CD4-positive, alpha-beta T cell treated with Interferon alpha-2 for 1 hour (primary cell): ENCODE measurements around the gene PCED1A.
"Not testable (repeated sequence)": the region's sequence is repeated elsewhere in the genome, so short reads cannot be mapped to it uniquely, and the experiment has no call there.

Experiments
- DNase-seq, 2 donors: peaks; one replicate each; pipeline ENCODE4 v3.0.0-alpha.2; 2020 to 2022

Gene PCED1A

DNA sequence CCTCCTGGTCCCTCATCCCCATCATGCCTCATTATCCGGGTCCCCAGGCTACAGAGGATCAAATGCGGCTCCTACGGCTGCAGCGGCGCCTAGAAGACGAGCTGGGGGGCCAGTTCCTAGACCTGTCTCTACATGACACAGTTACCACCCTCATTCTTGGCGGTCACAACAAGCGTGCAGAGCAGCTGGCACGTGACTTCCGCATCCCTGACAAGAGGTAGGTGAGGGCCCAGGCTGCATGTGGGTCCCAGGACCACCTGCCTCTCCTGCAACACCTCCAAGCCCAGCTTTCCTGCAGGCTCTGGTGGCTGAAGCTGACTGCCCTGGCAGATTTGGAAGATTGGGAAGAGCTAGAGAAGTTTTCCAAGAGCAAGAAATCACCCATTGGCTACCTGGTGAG, 24.6 kb upstream of the PCED1A start:
- DNase-seq = no peak

DNA sequence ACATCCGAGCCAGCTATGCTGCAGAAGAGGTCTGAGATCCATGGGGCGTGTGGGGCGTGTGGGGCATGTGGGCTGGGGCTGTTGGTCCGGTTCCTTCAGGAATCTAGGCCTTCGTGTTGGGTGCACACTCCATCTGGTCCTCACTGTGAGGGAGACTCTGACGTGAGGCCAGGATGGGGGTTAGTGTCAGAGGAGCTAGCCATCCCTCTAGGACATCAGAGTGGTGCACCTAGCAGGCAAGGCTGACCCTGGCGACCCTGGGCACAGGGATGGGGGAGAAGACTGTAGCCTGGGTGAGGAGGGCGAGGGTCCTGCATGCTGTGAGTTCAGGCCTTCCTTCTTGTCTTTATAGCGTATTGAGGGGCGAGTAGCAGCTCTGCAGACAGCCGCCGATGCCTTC, 24.2 kb upstream of the PCED1A start:
- DNase-seq = no peak

DNA sequence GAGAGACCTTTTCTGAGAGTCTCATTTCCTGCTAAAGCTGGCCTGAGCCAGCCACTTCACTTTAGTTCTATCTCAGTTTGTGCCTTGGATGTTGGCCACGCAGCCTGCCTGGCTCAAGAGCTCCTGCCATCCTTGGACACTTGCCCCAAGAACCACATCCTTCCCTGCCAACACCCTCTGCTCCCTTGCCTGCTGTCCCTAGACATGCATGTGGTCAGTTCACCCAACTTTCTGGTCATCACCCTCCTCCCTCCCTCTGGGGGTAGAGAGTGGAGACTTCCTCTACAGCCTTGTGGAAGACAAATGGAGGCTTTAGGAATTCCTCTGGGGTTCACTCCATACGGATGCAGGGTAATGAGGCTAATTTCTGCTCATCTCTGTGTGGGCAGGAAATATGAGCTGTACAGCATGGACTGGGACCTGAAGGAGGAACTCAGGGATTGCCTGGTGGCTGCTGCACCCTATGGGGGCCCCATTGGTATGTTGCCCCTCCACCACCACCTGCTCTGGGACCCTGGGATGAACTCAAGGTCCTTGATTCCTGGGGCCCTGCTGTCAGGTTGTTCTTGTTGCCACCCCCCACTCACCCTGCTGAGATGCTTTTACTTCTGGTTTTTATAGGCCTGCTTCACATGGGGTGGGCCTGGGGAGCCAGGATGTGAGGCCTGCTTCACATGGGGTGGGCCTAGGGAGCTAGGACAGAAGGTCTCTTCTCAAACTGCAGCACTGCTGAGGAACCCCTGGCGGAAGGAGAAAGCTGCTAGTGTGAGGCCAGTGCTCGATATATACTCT, 19.1 kb upstream of the PCED1A start:
- no peak for DNase-seq

DNA sequence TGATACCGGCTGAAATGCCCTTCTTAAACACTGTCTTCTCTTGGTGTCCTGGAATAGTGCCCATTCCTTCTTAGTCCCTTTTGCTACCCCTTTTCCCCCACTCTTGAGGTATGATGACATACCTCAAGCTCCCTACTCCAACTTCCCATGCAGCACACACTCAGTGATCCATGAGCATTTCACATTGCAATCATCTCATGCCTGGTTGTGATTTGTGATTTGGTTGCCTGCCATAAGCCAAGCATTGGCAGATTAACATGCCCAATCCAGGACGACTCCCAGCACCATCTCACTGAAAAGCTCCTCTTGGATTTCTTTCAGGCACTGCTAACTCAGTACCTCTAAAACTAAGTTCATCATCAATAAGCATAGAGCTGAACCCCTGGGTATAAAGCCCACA, 18.1 kb upstream of the PCED1A start:
- DNase-seq = no peak

DNA sequence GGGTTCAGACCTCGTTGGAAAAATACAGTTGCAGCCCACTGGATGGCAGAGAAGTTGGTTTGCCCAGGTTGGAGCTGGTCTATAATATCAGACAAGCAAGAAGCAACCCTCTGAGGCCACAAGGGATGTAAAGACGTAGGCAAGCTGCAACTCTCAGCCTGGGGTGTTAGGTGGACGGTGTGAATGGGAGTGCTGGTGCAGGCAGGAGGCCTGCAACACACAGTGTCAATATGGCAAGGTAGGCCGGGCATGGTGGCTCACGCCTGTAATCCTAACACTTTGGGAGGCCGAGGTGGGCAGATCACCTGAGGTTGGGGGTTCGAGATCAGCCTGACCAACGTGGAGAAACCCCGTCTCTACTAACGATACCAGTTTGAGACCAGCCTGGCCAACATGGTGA, 10.6 kb upstream of the PCED1A start:
- no peak for DNase-seq

DNA sequence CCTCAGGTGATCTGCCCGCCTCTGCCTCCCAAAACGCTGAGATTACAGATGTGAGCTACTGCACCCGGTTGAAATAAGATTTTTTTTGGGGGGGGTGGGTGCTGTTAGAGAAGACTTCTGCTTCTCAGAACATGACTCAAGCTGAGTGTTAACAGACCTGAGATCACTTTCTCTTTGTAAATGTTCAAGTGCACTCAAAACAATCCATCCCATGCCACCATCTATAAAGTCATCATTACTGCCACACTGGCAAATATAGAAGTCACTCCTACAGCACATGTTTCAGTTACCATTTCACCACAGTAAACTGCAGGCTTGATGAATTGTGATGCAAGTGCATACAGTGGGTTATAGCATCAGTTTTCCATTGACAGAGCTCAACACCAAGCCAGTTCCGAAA, 9.1 kb upstream of the PCED1A start:
- no peak for DNase-seq

GRCh38 chr20:2847802-2848201, 7.3 kb upstream of the PCED1A start:
- no peak for DNase-seq

DNA sequence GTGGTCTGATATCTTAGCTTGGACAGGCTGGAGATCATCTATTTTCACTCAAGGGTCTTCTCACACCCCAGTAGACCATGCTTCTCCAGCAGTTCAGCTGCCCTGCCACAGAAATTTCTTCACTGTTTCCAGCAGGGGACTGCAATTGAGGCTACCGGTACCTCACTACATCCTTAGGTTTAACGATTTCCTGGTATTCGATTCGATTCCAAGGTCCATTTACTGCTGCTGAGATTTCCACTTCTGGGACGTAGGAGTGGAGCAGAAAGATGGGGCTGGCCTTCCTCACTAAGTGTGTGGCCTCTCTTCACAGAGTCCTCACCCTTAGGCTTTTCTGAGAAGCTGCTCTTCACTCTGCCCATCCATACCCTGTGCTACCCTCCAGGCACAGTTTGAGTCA, 6.2 kb upstream of the PCED1A start:
- DNase-seq = no peak

DNA sequence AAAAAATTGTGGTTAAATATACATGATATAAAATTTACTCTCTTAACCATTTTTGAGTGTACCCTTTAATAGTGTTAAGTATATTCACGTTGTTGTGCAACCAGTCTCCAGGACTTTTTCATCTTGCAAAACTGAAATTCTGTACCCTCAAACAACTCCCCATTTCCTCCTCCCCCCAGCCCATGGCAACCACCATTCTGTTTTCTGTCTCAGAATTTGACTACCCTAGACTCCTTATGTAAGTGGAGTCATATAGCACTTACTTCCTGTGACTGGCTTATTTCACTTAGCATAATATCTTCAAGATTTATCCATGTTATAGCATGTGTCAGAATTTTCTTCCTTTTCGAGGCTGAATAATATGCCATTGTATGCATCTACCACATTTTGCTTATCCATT, 5.2 kb upstream of the PCED1A start:
- DNase-seq = no peak

DNA sequence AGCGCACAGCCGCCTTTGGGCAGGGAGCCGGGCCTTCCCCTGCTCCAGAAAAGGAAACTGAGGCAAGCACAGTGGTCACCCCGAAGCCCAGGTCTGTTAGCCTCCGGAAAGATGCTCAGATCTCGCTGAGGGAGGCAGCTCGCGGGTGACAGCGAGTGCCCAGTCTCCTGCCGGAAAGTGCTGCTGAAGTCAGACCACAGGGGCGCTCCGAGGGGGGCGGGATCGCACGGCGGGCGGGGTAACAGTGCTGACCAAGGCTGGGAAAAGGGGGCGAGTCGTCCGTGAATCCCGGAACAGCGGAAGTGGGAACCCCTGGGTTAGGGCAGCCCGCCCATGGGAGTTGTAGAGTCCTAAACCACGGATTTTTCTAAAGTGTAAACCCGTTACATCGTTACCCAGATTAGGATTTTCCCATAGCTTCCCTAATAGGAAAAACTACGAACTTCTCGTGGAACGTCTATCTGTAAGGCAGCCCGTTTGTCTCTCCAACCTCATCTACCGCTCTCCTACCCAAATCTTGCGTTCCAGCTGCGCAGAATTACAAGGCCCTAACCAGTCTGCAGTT, 594 bp upstream of the PCED1A start:
- peak in 1 of 2 donors; percentile 38 for DNase-seq

- DNase-seq = no peak
Observed at GRCh38 chr20:2839732-2840137, 720 bp downstream of the PCED1A start.

DNA sequence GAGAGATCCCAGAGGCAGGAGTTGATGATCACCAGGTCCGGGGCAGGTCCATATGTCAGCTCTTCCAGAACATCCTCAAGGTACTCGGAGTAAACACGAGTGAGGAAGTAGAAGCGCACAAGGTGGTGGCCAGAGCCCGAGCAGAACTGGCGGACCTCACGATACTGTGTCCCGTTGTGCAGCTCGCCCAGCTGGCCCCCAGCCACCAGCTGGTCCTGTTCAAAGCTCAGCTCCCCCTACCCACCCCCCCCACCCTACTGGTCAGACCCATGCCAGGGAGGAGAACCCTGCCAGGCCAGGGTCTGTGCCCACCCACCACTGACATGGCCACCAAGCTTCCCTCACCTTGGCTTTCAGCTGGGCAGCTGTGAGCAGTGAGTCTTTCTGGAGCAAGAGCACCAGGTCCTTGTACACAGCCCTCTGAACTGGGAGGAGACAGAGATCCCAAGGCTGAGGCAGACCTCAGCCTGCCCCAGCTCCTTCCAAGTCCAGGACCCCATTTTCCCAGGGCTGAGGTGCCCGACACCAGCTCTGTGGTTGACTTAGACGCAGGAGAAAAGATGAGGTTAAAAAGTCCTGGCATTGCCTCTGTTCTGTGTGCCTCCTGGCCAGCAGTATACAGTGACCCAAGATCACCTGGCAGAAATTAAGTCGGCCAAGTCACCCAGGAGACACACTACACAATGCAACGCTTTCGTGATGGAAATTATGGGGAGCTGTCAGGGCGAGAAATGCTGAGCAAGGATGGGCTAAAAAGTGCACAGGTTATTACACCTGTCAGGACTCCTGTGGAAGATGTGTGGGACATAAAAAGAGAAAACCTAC, 1.4 kb downstream of the PCED1A start:
- DNase-seq = no peak

GRCh38 chr20:2838170-2838797, 2.2 kb downstream of the PCED1A start:
- no peak for DNase-seq

DNA sequence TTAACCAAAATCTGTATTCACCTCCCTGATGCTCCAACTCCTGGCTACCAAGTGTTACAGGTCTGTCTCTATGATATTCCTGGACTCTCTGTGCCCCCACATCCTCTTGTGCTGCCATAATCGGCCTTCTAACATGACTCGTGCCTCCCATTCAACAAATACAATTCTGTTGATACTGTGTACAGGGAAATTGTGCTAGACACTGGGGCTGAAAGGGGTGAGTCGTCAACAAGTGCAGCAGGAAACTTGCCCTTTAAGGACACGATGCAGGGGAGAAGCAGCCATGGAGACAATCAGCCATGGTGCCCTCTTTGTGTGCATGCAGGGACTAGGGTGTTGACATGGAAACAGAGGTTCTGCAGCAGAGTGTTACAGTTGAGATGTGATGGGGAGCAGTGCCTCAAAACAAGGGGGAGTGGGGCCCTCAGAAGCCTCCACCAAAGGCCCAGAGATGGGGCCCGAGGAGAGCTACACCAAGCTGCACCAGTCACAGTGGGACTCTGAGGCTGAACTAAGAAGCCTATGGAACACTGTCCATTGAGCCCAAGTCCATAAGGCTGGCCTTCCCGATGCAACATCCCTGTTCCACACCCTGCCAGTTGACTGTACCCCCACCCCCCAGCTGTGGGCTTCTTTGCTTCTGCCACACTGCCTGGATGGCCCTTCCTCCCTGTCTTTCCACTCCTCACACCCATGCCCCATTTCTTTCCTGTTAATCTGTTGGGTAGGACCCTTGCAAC, 3.1 kb downstream of the PCED1A start:
- DNase-seq = no peak

GRCh38 chr20:2836035-2836434, 4.4 kb downstream of the PCED1A start:
- no peak for DNase-seq

GRCh38 chr20:2835331-2835796, 5.1 kb downstream of the PCED1A start:
- DNase-seq = no peak

- no peak for DNase-seq
Observed at GRCh38 chr20:2834401-2835110, 5.9 kb downstream of the PCED1A start.

DNA sequence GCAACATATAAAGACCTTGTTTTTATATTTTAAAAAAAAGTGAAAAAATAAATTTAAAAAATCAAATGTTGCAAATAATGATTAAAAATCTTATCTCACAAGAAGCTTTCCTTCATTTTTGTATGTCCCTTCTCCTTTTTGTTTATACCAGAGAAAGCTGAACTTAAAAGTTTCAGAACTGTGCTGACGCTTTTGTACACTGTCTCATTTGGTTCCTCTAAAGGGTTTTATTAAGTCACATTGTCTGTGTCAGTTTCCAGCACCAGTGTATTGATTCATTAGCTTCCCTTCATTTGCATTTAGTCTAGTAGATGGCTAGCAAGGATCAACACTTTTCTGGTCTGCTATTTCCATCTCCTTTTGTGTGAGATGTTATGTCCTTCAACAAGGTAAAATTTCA, 6.7 kb downstream of the PCED1A start:
- no peak for DNase-seq

DNA sequence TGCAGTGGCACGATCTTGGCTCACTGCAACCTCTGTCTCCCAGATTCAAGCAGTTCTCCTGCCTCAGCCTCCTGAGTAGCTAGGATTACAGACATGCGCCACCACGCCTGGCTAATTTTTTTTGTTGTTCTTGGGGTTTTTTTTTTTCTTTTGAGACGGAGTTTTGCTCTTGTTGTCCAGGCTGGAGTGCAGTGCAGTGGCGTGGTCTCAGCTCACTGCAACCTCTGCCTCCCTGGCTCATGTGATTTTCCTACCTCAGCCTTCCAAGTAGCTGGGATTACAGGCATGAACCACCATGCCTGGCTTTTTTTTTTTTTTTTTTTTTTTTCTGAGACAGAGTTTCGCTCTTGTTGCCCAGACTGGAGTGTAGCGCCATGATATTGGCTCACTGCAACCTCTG, 9.2 kb downstream of the PCED1A start:
- DNase-seq = not testable (repeated sequence)

- no peak for DNase-seq
Observed at GRCh38 chr20:2829376-2829775, 11.1 kb downstream of the PCED1A start.

- no peak for DNase-seq
Observed at GRCh38 chr20:2826655-2827054, 13.8 kb downstream of the PCED1A start.

DNA sequence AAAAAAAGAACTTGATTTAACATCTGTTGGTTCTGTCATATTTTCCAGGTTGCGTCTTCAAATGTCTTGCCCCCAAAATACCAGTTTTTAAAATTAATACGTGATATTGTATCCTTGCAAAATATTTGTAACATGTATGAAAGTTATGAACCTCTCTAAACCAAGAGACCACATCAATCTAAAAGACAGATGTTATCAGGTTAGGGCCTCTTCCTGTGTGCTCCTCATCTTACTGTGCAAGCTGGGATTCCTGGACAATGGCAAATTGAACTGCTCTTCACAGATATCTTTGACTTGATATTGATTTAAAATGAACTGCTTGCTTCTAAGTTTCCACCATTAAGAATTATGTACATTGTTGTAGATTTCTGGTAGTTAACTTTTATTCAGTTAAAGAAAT, 14.7 kb downstream of the PCED1A start:
- DNase-seq = no peak
